Measurements from ENCODE around the gene MIER1.

DNA sequence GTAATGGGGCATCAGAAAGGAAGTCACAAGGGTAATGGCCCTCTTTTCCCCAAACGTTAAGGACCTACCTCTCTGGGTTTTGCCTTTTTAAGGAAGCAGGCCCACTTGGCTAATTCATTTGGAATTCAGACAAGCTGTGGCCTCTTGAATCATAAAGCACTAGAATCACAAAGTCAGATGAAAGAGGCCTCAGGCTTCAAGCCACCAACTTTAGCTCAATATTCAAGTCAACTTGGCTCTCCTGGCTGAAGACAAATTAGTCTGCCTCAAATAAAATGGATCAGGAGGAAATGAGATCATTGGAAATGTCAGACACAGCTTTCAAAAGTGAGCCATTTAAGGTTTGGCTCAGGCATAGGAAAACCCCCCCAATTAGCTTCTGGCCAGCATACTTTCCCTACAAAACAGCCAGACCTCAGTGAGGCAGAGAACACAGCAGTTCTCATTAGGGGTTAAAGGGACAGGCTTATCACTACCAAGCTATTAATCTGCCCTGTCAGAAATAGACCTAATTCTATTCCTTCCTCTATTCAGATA lies 94.9 kb downstream of the MIER1 start:
- TF ChIP-seq, protein P1, sequence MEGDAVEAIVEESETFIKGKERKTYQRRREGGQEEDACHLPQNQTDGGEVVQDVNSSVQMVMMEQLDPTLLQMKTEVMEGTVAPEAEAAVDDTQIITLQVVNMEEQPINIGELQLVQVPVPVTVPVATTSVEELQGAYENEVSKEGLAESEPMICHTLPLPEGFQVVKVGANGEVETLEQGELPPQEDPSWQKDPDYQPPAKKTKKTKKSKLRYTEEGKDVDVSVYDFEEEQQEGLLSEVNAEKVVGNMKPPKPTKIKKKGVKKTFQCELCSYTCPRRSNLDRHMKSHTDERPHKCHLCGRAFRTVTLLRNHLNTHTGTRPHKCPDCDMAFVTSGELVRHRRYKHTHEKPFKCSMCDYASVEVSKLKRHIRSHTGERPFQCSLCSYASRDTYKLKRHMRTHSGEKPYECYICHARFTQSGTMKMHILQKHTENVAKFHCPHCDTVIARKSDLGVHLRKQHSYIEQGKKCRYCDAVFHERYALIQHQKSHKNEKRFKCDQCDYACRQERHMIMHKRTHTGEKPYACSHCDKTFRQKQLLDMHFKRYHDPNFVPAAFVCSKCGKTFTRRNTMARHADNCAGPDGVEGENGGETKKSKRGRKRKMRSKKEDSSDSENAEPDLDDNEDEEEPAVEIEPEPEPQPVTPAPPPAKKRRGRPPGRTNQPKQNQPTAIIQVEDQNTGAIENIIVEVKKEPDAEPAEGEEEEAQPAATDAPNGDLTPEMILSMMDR (IDR thresholded peaks at IDR 0.05), result no peak
- TF ChIP-seq POLR2AphosphoS5 (IDR thresholded peaks at IDR 0.05), result no peak
